Lower leg skin (tissue), 4 donors: ENCODE data around the gene CAMK2G. TPM values are rescaled to one million over a fixed set of nuclear protein-coding genes. Genes with fewer than 3 reads are reported as not detected.

ENCODE experiments used
- DNase-seq, 2 donors: peaks; one replicate each; pipeline ENCODE4 v3.0.0-alpha.2; 2019; ENCODE audit warnings: low spot score in 2 of 2
- H3K4me3 ChIP-seq: fragments of 200-600 bp; sonication (generic); 2 replicates; pipeline ENCODE4 v1.5.1; 2017; ENCODE audit warnings: mild to moderate bottlenecking, low read depth; ENCODE audit not compliant: poor library complexity, severe bottlenecking
- CTCF ChIP-seq, 3 donors: fragments of 450-650 bp; IDR thresholded peaks; one replicate each; pipeline ENCODE4 v1.5.1; 2016; ENCODE audit warnings: antibody characterized with exemption in 3 of 3, mild to moderate bottlenecking in 3 of 3, moderate library complexity in 2 of 3
- POLR2A ChIP-seq, 2 donors: fragments of 450-650 bp; IDR thresholded peaks; one replicate each; pipeline ENCODE4 v1.6.1; 2016 to 2017; ENCODE audit warnings: antibody characterized with exemption in 2 of 2, mild to moderate bottlenecking in 1 of 2, moderate library complexity in 1 of 2
- WGBS, 2 donors: methylation state at CpG; one replicate each; pipeline ENCODE4 v1.1.5; 2018; 5-methylcytosine and 5-hydroxymethylcytosine counted together
- intact Hi-C: fragments of 100-400 bp; cut with DNase I; formaldehyde crosslinking; loops from one replicate; pipeline ENCODE4 v1.15.0; 2023; ENCODE audit warnings: low total_unique reads
- total RNA-seq, 4 donors: library from RNA; depleted of rRNA; stranded (reverse); fragments of >200 nt; gene quantifications; one replicate each; pipeline ENCODE4 v1.1.0, GENCODE V29; 2016

The CAMK2G gene
- total RNA-seq, 4 donors from 2014 or later, result 20.0 to 27.9 (median 24.2) TPM

- no peak overlapping the region for H3K4me3 ChIP-seq
- WGBS, 2 donors, result 76 to 77% methylated on average over 8 of the region's 8 CpGs
- intact Hi-C loops, result no loop called here
- DNase-seq, result no peak
- TF ChIP-seq POLR2A (IDR thresholded peaks at IDR 0.05), result no peak
- TF ChIP-seq CTCF (IDR thresholded peaks at IDR 0.05), result no peak
These were observed 9.3 kb downstream of the CAMK2G start for GRCh38 chr10:73865107-73865458.

GRCh38 chr10:73864229-73864628 is 10.1 kb downstream of the CAMK2G start:
- no peak for DNase-seq
- intact Hi-C loops, result no loop called here
- TF ChIP-seq CTCF (IDR thresholded peaks at IDR 0.05), result no peak
- TF ChIP-seq POLR2A (IDR thresholded peaks at IDR 0.05), result no peak
- 94 to 97% methylated on average over 4 of the region's 4 CpGs for WGBS, 2 donors
- H3K4me3 ChIP-seq, result no peak overlapping the region

- no peak overlapping the region for H3K4me3 ChIP-seq
- no peak for TF ChIP-seq CTCF (IDR thresholded peaks at IDR 0.05)
- no peak for TF ChIP-seq POLR2A (IDR thresholded peaks at IDR 0.05)
- WGBS, 2 donors, result 65 to 70% methylated on average over 5 of the region's 5 CpGs
- intact Hi-C loops, result no loop called here
- no peak for DNase-seq
These were observed 11.1 kb downstream of the CAMK2G start for GRCh38 chr10:73863039-73863817.

GRCh38 chr10:73862011-73862410 is 12.3 kb downstream of the CAMK2G start:
- no peak for DNase-seq
- 76 to 82% methylated on average over 8 of the region's 8 CpGs for WGBS, 2 donors
- intact Hi-C loops, result no loop called here
- no peak for TF ChIP-seq CTCF (IDR thresholded peaks at IDR 0.05)
- no peak for TF ChIP-seq POLR2A (IDR thresholded peaks at IDR 0.05)
- no peak overlapping the region for H3K4me3 ChIP-seq

GRCh38 chr10:73859784-73860491 is 14.4 kb downstream of the CAMK2G start:
- WGBS, 2 donors, result 75 to 78% methylated on average over 6 to 7 of the region's 7 CpGs
- DNase-seq, result no peak
- intact Hi-C loops, result no loop called here
- H3K4me3 ChIP-seq, result no peak overlapping the region
- TF ChIP-seq POLR2A (IDR thresholded peaks at IDR 0.05), result no peak

GRCh38 chr10:73859428-73859783 is 14.9 kb downstream of the CAMK2G start:
- 81 to 83% methylated on average over 5 of the region's 5 CpGs for WGBS, 2 donors
- no peak for TF ChIP-seq POLR2A (IDR thresholded peaks at IDR 0.05)
- no peak for TF ChIP-seq CTCF (IDR thresholded peaks at IDR 0.05)
- no peak for DNase-seq
- intact Hi-C loops, result no loop called here
- no peak overlapping the region for H3K4me3 ChIP-seq
